ENCODE results near the gene METAP2.

METAP2 gene

GRCh38 chr12:95548056-95548538 lies 74.1 kb downstream of the METAP2 start:
- H3K4me3 ChIP-seq (replicated peaks in 1 of 2; ENCODE audit: low read depth in 2 of 2, low read length in 2 of 2) = peak overlapping the region; percentile 3 to 49
- no peak for TF ChIP-seq CTCF (IDR thresholded peaks at IDR 0.05; ENCODE audit: low read depth, low read length)
- DNase-seq (ENCODE audit: low read depth in 2 of 2) = no peak

GRCh38 chr12:95548539-95549391 lies 74.8 kb downstream of the METAP2 start:
- TF ChIP-seq CTCF (IDR thresholded peaks at IDR 0.05; ENCODE audit: low read depth, low read length) = no peak
- no peak for DNase-seq (ENCODE audit: low read depth in 2 of 2)
- H3K4me3 ChIP-seq (replicated peaks in 1 of 2; ENCODE audit: low read depth in 2 of 2, low read length in 2 of 2) = peak overlapping the region; percentile 3 to 49

- no peak for TF ChIP-seq CTCF (IDR thresholded peaks at IDR 0.05; ENCODE audit: low read depth, low read length)
- H3K4me3 ChIP-seq (replicated peaks in 1 of 2; ENCODE audit: low read depth in 2 of 2, low read length in 2 of 2) = no peak overlapping the region
- no peak for DNase-seq (ENCODE audit: low read depth in 2 of 2)
Observed at GRCh38 chr12:95549392-95550084, 75.6 kb downstream of the METAP2 start.

- H3K4me3 ChIP-seq (replicated peaks in 1 of 2; ENCODE audit: low read depth in 2 of 2, low read length in 2 of 2) = no peak within 1 kb of the TSS
- no peak for TF ChIP-seq CTCF (IDR thresholded peaks at IDR 0.05; ENCODE audit: low read depth, low read length)
- no peak for DNase-seq (ENCODE audit: low read depth in 2 of 2)
Observed at GRCh38 chr12:95551305-95551704, 77.4 kb downstream of the METAP2 start, which contains the start of gene USP44. TSS of gene USP44 (minus strand) at chr12:95551476. CDS start at chr12:95534256, 17,220 bp downstream.

GRCh38 chr12:95551913-95552516 lies 78.1 kb downstream of the METAP2 start:
- DNase-seq (ENCODE audit: low read depth in 2 of 2) = no peak
- no peak for TF ChIP-seq CTCF (IDR thresholded peaks at IDR 0.05; ENCODE audit: low read depth, low read length)
- H3K4me3 ChIP-seq (replicated peaks in 1 of 2; ENCODE audit: low read depth in 2 of 2, low read length in 2 of 2) = no peak overlapping the region

- no peak for TF ChIP-seq CTCF (IDR thresholded peaks at IDR 0.05; ENCODE audit: low read depth, low read length)
- H3K4me3 ChIP-seq (replicated peaks in 1 of 2; ENCODE audit: low read depth in 2 of 2, low read length in 2 of 2) = no peak overlapping the region
- DNase-seq (ENCODE audit: low read depth in 2 of 2) = no peak
Observed at GRCh38 chr12:95553197-95553943, 79.4 kb downstream of the METAP2 start.
